GM21723 (cell line): ENCODE data around the gene MAG.

ENCODE experiments used
- ATAC-seq: cut with Tn5 transposase; IDR thresholded peaks from one replicate; pipeline ENCODE4 v1.9.1; 2021; ENCODE audit warnings: mild to moderate bottlenecking, moderate library complexity; ENCODE audit not compliant: unreplicated experiment

Gene MAG

DNA sequence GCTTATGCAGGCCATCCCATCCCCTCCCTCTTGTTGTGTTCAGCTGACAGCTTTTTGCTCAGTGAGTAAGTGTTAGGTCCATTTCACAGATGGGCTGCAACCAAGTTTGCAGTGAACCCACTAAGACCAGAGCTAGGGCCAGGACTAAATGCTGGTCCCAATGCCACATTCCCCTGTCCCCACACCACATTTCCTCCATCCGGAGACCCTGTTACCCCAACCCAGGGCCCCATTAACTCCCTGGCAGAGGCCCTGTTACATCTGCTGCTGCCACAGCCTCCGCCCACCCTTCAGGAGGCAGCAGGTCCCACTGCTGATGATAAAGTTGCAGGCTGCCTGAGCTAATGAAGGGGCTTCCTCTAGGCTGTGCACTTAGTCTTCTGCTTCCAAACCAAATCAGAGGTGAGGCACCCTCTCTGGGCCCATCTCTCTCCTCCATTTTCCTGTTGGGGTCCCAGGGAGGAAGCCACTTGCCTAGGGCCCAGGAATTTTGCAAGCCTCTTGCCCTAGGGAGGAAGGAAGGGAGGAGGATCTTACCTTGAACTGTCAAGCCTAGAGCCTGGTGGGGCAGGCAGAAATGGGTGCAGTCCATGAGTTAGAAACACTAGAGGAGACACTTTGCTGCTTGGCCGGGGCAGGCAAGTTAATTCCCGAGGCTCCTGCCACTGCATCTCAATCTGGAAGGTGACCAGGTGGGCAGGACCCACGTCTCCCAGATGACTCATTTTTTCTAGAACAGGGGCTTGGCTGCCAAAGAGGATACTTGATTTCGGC, 26.6 kb upstream of the MAG start:
- no peak for ATAC-seq

DNA sequence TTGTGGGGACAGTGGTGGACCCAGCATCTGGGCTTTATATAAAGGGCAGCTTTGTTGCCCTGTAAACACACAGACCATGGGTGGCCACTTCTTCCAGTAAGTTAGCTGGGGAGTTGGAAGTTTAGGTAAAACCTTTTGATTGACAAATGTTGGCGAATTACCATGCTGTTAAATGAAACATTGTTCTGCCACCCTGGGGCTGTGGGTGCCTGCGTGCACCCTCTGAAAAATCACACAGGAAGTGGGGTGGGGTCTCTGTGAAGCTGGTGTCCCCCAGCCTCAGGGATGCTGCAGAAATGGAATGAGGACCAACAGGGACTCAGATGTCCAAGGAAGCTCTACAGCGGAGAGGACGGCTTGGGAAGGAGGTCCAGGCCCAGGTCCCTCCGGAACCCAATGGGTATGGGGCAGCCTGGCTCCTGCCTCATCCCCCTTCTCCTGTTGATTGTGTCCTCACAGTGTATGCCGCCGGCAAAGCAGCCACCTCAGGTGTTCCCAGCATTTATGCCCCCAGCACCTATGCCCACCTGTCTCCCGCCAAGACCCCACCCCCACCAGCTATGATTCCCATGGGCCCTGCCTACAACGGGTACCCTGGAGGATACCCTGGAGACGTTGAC, 26.0 kb upstream of the MAG start:
- ATAC-seq: no peak

DNA sequence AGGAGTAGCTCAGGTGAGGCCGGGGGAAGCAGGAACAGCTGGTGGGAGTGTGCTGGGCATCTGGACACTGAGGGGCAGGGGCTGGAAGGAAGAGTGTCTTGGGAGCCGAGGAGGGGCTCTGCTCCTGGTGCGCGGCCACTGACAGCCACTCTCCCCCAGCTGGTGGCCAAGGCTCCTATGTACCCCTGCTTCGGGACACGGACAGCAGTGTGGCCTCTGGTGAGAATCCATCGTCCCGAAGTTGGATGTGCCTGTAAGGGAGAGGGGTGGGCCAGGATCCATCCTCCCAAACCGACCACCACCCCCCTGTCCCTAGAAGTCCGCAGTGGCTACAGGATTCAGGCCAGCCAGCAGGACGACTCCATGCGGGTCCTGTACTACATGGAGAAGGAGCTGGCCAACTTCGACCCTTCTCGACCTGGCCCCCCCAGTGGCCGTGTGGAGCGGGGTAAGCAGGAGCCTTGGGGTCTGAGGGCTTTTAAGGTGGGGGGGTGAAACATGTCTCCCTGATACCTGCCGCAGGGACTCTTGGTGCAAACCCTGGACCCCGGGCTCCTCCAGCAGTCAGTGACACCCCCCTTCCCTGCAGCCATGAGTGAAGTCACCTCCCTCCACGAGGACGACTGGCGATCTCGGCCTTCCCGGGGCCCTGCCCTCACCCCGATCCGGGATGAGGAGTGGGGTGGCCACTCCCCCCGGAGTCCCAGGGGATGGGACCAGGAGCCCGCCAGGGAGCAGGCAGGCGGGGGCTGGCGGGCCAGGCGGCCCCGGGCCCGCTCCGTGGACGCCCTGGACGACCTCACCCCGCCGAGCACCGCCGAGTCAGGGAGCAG, 25.2 kb upstream of the MAG start:
- no peak for ATAC-seq

DNA sequence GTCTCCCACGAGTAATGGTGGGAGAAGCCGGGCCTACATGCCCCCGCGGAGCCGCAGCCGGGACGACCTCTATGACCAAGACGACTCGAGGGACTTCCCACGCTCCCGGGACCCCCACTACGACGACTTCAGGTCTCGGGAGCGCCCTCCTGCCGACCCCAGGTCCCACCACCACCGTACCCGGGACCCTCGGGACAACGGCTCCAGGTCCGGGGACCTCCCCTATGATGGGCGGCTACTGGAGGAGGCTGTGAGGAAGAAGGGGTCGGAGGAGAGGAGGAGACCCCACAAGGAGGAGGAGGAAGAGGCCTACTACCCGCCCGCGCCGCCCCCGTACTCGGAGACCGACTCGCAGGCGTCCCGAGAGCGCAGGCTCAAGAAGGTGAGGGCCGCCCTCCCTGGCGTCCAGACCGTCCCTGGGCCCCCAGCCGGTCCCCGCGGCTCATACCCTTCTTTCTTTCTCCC, 24.6 kb upstream of the MAG start:
- no peak for ATAC-seq

DNA sequence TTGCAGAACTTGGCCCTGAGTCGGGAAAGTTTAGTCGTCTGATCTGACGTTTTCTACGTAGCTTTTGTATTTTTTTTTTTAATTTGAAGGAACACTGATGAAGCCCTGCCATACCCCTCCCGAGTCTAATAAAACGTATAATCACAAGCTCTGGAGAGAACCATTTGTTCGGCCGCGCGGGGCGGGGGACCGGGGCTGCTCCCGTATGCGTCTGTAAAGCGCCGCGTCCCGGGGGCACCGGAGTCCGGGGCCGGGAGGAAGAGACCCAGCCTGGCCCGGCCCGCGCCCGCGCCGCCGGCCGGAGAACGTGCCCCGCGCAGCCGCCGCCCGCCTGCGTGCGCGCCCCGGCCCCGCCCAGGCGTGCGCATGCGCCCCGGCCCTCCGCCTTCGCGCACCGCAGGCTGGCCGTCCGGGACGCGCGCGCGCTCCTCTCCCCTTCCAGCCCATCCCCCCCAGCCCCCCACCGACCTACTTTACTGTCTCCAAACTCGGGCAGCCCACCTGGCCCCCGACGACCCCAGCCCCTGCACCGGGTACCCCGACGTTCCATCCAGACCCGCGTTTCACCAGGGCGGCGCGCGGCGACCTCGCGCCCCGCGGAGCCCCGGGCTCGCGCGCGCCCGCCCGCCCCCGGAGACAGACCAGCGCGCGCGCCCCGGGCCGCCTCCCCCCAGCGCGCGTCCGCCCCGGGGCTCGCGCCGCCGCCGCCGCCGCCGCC, 24.0 kb upstream of the MAG start:
- ATAC-seq: peak; percentile 37

DNA sequence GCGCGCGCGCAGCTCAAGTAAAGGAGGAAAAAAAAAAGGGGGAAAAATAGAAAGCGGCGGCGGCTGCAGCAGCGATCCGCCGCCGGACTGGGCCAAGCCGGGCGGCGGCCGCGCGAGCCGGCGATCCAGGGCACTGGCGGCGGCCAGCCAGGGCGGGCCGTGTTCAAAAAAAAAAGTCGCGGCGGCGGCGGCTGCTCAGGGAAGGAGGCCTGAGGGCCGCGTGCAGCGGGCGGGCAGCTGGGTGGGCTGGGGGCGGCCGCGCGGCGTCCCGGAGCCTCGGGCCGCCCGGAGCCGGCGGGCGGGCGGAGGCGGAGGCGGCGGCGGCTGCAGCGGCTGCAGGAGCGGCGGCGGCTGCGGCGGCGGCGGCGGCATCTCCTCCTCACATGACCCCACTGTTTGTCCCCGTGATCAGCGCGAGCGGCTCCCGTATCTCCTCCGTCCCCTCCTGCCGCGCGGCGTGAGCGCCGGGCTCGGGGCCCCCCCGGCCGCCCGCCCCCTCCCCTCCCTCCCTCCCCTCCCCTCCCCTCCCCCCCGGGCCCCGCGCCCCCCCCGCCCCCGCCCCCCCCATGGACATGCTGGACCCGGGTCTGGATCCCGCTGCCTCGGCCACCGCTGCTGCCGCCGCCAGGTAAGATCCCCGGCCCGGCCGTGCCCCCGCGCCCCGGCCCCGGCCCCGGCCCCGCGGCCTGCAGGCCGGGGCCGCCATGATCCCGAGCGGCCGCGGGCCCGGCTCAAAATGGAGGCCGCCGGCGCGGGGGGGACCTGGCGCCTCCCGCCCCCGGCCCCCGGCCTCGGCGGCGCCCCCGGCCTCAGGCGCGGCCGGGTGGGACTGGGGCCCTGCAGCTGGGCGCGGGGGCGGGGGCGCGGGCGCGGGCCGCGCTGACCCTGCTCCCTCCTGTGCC, 23.2 kb upstream of the MAG start, which contains the start of gene USF2:
Gene USF2 (plus strand): TSS at position 427 of the 902 bp plus-strand sequence. CDS start 140 bp downstream, at position 567.
- ATAC-seq: peak; percentile 24

DNA sequence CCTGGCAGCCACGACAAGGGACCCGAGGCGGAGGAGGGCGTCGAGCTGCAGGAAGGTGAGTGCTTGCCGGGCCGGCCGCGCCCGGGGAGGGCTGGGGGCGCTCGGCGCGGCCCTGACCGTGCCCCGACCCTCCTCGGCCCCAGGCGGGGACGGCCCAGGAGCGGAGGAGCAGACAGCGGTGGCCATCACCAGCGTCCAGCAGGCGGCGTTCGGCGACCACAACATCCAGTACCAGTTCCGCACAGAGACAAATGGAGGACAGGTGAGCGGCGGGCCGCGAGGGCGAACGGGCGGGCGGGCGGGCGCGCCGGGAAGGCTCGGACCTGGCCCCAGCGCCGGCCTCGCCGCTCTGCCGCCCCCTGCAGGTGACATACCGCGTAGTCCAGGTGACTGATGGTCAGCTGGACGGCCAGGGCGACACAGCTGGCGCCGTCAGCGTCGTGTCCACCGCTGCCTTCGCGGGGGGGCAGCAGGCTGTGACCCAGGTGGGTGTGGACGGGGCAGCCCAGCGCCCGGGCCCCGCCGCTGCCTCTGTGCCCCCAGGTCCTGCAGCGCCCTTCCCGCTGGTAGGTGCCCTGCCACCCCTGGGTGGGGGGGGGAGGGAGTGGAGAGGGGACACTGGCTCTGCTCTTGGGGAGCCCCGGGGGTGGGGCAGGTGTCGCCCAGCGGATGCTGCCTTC, 22.4 kb upstream of the MAG start:
- peak; percentile 65 for ATAC-seq

DNA sequence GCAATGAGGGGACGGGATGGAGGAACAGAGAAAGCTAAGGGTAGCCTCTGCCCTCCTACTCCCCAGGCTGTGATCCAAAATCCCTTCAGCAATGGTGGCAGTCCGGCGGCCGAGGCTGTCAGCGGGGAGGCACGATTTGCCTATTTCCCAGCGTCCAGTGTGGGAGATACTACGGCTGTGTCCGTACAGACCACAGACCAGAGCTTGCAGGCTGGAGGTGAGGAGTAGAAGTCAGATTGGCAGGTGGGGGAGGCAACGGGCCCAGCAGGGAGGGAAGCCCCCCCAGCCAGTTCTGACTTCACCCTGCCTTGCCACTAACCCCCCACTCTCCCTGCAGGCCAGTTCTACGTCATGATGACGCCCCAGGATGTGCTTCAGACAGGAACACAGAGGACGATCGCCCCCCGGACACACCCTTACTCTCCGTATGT, 21.6 kb upstream of the MAG start:
- no peak for ATAC-seq

DNA sequence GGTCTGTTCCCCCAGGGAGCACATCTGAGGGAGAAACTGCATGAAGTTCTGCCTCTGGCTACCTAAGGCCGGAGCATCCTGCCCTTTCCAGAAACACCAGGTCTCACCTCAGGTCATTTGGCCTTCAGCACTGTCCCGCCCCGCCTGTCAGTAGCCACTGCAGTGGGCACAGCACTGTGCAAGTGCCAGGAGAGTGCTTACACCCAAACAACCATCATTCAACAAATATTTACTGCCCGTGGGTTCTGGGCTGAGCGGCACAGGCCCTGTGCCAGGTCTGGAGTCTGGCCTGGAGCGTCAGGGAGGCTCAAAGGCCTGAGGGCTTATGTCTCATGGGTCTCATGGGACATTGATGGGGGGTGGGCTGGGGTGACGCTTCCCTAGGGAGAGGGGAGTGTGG, 20.4 kb upstream of the MAG start:
- no peak for ATAC-seq

DNA sequence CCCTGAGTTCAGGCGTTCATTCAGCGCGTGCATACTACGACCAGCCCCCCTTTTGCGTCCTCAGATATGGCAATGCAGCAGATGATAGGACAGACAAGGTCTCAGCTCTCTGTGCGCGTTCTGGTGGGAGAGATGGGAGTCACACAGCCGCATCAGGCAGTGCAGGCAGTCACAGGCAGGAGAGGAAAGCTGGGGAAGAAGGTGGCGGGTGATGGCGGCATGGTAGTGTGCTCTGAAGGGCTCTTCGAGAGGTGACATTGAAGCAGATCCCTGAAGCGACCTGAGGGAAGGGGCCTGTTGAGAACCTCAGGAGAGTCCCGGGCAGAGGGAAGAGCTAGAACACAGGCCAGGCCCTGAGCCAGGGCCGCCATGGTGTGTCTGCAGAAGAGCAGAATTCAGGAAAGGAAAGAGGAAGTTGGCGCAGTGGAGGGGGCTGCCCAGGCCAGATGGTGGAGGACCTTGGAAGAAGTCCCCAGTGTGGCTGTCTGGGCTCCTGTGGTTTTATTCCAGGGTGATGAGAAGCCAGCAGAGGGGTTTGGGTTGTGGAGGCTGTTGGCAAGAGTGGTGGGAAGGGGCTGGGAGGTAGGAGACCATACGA, 19.7 kb upstream of the MAG start:
- ATAC-seq: no peak

DNA sequence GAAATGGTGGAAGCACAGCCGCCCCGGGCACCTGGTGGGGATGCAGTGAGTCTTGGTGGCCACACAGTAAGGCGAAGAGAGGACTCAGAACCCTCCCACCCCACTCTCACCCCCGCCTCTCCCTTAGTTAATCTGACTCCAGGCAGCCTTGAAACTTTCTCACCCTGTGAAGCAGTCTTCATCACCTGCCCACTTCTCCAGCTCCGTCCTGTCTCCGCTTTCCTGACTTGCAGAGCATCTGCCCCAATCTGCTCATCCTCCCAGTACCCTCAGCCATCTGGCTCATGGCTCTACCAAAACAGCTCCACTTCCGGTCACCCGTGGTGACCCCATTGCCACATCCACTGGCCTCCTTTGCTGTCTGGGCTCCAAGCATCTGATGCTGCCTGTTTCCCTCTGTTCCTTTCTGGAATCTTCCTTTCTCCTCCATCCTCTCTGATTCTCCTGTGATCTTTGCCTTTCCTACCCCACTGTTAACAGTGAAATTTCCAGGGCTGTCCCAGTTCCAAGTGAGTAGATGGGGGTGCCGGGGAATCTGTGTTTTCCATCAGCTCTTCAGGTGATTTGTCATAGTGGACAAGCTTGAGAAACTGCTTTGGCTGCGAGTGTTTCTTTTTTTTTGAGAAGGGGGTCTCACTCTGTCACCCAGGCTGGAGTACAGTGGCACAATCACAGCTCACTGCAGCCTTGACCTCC, 18.9 kb upstream of the MAG start:
- no peak for ATAC-seq

DNA sequence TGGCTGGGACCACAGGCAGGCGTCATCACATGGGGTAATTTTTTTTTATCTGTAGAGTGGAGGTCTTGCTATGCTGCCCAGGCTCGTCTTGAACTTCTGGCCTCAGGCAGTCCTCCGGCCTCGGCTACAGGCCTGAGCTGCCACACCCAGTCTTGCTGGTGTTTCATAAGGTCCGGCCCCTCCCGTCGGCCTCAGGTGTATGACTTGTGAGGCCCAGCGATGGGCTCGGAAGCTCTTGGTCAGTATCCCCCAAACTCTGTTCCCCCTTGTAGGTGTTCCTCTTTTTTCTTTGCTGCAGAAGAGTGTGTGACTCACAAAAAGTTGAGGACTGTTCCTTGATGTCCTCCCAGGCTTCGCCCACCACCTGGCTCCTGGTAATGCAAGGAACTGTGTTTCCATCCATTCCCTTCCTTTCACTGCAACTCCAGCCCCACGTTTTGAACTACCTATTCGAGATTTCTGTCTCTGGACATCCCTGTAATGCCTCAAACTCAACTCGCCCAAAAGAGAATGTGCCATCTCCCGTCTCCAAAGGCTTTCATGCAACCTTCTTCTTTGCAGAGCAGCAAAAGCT, 18.2 kb upstream of the MAG start:
- ATAC-seq: no peak

DNA sequence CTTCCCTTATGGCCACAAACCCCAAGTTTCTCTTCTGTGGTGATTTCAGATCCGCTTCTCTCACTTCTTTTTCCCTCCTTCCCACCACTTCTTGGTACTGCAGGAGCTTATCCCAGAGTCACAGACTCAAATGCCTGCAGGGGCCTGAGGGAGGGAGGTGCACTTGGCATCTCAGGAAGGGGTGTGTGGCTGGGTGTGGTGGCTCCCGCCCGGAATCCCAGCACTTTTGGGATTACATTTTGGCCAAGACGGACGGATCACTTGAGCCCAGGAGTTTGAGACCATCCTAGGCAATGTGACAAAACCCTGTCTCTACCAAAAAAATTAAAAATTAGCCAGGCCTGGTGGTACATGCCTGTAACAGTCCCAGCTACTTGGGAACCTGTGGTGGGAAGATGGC, 17.6 kb upstream of the MAG start:
- ATAC-seq: no peak

DNA sequence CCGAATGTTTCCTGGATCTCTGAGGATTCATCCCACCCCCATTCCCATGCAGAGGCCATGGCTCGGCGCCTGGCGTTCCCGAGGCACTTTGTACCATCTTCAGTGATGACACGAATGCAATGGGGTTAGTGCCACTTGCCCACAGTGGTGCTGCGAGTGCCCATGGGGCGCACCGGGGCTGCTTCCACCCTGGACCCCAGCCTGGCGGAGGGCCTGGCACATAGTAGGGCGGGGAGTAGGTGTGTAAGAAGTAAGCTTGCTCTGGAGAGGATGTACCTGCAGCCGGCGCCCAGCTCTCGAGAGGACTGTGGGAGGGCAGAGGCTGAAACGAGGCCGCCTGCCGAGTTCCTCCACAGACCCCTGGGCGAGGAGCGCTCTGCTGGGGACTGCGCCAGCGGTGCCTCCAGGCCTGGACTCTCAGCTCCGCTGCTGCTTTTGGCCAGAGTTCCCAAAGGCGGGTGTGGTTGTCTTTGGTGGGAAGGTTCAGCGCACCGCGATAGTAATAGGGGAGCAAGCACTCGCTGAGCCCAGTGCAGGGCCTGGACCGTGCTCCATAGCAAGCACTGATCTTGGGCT, 15.2 kb upstream of the MAG start:
- no peak for ATAC-seq

DNA sequence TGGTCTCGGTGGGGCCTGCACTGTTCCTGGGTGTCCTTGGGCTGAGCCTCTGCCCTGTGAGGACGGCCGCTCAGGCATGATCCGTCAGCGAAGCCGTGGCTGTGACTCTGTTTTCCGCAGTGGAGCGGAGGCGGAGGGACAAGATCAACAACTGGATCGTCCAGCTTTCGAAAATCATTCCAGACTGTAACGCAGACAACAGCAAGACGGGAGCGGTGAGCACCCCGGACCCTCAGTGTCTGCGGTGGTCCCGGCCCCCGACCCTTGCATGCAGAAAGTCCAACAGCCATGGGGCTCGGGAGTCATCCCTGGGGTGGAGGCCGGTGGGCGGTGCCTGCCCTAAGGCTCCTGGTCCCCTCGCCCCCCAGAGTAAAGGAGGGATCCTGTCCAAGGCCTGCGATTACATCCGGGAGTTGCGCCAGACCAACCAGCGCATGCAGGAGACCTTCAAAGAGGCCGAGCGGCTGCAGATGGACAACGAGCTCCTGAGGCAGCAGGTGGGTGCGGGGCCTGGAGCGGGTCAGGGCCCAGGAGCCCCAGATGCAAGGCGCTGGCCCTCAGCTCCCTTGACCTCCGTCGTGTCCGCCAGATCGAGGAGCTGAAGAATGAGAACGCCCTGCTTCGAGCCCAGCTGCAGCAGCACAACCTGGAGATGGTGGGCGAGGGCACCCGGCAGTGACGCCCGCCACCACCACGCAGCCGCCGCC, 13.2 kb upstream of the MAG start:
- ATAC-seq: no peak

DNA sequence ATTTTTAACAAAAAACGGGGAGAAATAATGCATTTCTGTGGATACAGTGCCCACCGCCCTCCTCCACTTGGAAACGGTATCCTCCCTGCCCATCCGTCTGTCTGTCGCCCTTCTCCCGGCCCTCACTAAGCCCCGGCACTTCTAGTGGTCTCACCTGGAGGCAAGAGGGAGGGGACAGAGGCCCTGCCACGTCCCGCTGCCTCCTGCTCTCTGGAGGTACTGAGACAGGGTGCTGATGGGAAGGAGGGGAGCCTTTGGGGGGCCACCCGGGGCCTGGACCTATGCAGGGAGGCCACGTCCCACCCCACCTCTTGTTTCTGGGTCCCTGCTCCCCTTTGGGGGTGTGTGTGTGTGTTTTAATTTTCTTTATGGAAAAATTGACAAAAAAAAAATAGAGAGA, 12.6 kb upstream of the MAG start:
- no peak for ATAC-seq
